Pancreas (tissue), 10 donors: ENCODE measurements around the gene WIPI1. TPM values are rescaled to one million over a fixed set of nuclear protein-coding genes. Genes with fewer than 3 reads are reported as not detected.

ENCODE experiments used
- ATAC-seq, 4 donors: fragments of 200-7000 bp; cut with Tn5 transposase; one replicate each; pipeline versions ENCODE4 v1.8.0 to v1.9.1; 2020; ENCODE audit warnings: mild to moderate bottlenecking in 4 of 4, moderate library complexity in 4 of 4
- DNase-seq, 6 donors: peaks; one replicate each; pipeline ENCODE4 v3.0.0-alpha.2; 2020
- FAIRE-seq: peaks from 2 replicates; lab custom pipeline; 2012; peaks lifted over from hg19 to GRCh38; lab: Jason Lieb, UNC
- H3K27ac ChIP-seq, 4 donors: fragments of 200-600 bp; sonication (generic); 1 replicate in 3 of 4; 2 replicates in 1 of 4; pipeline versions ENCODE4 v1.5.0 to v1.8.0; 2020
- H3K27me3 ChIP-seq, 4 donors: fragments of 200-600 bp; one replicate each; pipeline ENCODE4 v1.8.0; 2021
- H3K36me3 ChIP-seq, 3 donors: fragments of 200-600 bp; sonication (generic) in 1 of 3; one replicate each; pipeline versions ENCODE4 v1.5.0 to v1.8.0; 2020 to 2021
- H3K4me1 ChIP-seq, 3 donors: fragments of 200-600 bp; one replicate each; pipeline ENCODE4 v1.8.0; 2021
- H3K4me3 ChIP-seq, 4 donors: fragments of 200-600 bp; sonication (generic) in 2 of 4; one replicate each; pipeline versions ENCODE4 v1.5.0 to v1.8.0; 2020 to 2021
- H3K9me3 ChIP-seq, 4 donors: fragments of 200-600 bp; one replicate each; pipeline ENCODE4 v1.8.0; 2021
- WGBS, 2 donors: extraction: QIAGEN DNeasy Blood & Tissue Kit; methylation state at CpG; one replicate each; pipeline ENCODE4 v1.1.7; 2013; 5-methylcytosine and 5-hydroxymethylcytosine counted together
- intact Hi-C, 3 donors: fragments of 100-400 bp; cut with DNase I; formaldehyde crosslinking; loops; one replicate each; pipeline versions ENCODE4 v1.11.1 to v1.14.2; 2022
- polyA plus RNA-seq, 2 donors: library from polyadenylated mRNA; stranded (reverse); fragments of 200-250 nt; gene quantifications; one replicate each; pipeline ENCODE4 v1.2.3, GENCODE V29; 2013
- total RNA-seq, 6 donors: library from RNA; stranded (reverse); fragmentation: NEBNext Ultra II Directional in 4 of 6; extraction: Animal tissue kit (Norgen Biotek cat#: 25700) in 4 of 6; gene quantifications; one replicate each; pipeline versions ENCODE4 v1.2.1 to v1.2.4, GENCODE V29; 2021 to 2023
- TF ChIP-seq, protein P1 (sequence below), 4 donors: fragments of 200-600 bp; sonication (generic) in 3 of 4; IDR thresholded peaks; one replicate each; pipeline versions ENCODE4 v1.5.0 to v1.8.0; 2021; ENCODE audit warnings: antibody characterized with exemption in 4 of 4
- donor health status: healthy with polysubstance abuse.
- donor health status: DM: no; HTN: no; CAD: no; lungs with moderate emphysema.
- donor health status: DM: no; HTN: no; CAD: no.
- donor health status: control.
- donor health status: control.
- donor health status: Bipolar disorder and iron deficiency.
- donor health status: DM: yes; HTN: yes; CAD: no.
- donor health status: DM: no; HTN: no; CAD: no.
- donor health status: DM: no; HTN: no; CAD: no.
- donor health status: DM: yes; HTN: yes; CAD: no.

The WIPI1 gene
- total and polyA plus RNA-seq, 8 donors: 14.0 to 32.2 (median 25.4) TPM

DNA sequence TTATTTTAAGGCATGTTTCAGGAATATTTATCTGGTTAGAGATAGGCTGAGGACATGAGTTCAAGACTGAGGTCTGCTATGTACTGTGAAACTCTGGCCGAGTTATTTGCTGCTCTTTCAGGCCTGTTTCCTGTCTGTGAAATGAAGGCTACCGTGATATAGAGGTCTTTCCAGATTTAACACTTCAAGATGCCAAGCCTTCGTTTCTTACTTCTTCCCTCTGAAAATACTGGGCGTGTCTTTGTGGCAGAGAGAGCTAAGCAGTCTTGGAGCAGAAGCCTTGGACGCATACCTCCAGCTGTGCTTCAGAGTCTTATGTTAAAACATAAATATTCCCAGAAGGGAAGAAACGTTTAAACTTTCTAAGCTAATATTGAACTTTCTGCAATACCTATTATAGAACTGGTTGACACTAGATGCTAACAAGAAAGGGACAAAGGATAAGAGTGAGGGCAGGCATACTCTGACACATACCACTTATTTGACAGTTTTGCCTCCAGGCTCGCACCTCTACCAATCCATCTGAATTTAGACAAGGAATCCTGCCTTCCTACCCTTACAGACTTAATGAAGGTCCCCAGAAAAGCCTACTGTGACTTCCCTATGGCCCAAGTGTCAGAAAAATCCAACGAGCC lies 17.5 kb downstream of the WIPI1 start:
- WGBS, 2 donors: 74 to 76% methylated on average over 8 of the region's 8 CpGs
- no peak overlapping the region for H3K27ac ChIP-seq
- intact Hi-C loops: no loop called here
- no peaks in the 10 kb centered on the region for H3K9me3 ChIP-seq
- H3K4me1 ChIP-seq: peaks cover 0 to 13% (median 7%) of the 10 kb centered on the region in 3 donors
- peaks cover 0 to 11% (median 0%) of the 10 kb centered on the region in 3 donors for H3K36me3 ChIP-seq
- ATAC-seq (no peak), DNase-seq (no peak), FAIRE-seq (no peak)
- TF ChIP-seq, protein P1, sequence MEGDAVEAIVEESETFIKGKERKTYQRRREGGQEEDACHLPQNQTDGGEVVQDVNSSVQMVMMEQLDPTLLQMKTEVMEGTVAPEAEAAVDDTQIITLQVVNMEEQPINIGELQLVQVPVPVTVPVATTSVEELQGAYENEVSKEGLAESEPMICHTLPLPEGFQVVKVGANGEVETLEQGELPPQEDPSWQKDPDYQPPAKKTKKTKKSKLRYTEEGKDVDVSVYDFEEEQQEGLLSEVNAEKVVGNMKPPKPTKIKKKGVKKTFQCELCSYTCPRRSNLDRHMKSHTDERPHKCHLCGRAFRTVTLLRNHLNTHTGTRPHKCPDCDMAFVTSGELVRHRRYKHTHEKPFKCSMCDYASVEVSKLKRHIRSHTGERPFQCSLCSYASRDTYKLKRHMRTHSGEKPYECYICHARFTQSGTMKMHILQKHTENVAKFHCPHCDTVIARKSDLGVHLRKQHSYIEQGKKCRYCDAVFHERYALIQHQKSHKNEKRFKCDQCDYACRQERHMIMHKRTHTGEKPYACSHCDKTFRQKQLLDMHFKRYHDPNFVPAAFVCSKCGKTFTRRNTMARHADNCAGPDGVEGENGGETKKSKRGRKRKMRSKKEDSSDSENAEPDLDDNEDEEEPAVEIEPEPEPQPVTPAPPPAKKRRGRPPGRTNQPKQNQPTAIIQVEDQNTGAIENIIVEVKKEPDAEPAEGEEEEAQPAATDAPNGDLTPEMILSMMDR (IDR thresholded peaks at IDR 0.05): no peak
- H3K4me3 ChIP-seq: no peak overlapping the region
- H3K27me3 ChIP-seq: no peaks in the 10 kb centered on the region

DNA sequence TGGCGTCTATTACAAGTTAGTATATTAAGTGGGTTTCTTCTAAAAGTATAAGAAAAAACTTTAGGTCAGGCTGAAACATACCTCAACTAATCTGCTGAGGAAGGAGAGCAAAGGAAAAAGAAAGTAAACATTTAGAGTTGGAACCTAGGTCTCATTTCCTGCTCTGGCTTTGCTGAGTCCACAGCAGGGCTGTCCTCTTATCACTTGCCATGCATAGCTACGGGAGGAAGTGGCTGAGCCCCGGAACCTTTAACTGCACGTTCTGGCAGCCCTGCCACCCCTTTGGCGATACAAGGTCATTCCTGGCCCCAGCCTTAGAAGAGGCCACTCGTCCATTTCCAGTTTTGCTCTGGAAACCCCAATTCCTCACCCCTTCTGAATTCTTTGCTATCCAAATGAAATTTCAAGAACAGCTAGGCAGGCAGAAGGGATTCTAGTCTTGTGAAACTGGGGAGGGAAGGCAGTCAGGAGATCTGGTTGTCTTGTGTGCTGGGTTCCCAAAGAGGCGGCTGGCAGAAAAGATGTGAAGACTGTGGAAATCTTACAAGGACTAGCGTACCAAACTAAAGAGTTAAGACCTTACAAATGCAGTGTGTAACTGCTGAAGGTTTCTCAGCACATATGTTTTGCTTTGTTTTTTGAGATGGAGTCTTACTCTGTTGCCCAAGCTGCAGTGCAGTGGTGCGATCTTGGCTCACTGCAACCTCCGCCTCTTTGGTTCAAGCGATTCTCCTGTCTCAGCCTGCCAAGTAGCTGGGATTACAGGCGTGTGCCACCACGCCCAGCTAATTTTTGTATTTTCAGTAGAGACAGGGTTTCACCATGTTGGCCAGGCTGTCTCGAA lies 19.1 kb downstream of the WIPI1 start:
- peak overlapping the region; percentile 19 to 67 (median 52) for H3K27ac ChIP-seq
- H3K27me3 ChIP-seq: no peaks in the 10 kb centered on the region
- H3K4me1 ChIP-seq: peaks cover 0 to 13% (median 7%) of the 10 kb centered on the region in 3 donors
- no peaks in the 10 kb centered on the region for H3K9me3 ChIP-seq
- intact Hi-C loops: no loop called here
- TF ChIP-seq, protein P1 (IDR thresholded peaks at IDR 0.05): no peak
- H3K4me3 ChIP-seq: no peak overlapping the region
- peak; percentile 57 to 86 (median 81) for ATAC-seq
- FAIRE-seq: no peak
- DNase-seq: peak in 4 of 6 donors; percentile 26 to 42 (median 30)
- H3K36me3 ChIP-seq: peaks cover 1 to 21% (median 7%) of the 10 kb centered on the region in 3 donors
- WGBS, 2 donors: 60% methylated on average over 14 of the region's 14 CpGs

GRCh38 chr17:68435876-68436842 lies 21.1 kb downstream of the WIPI1 start:
- TF ChIP-seq, protein P1 (IDR thresholded peaks at IDR 0.05): peak; percentile 74 to 94 (median 90)
- H3K27me3 ChIP-seq: no peaks in the 10 kb centered on the region
- H3K4me1 ChIP-seq: peaks cover 0 to 13% (median 7%) of the 10 kb centered on the region in 3 donors
- intact Hi-C loops: no loop called here
- no peaks in the 10 kb centered on the region for H3K9me3 ChIP-seq
- H3K27ac ChIP-seq: no peak overlapping the region
- no peak overlapping the region for H3K4me3 ChIP-seq
- ATAC-seq (peak; percentile 77 to 83 (median 82)), DNase-seq (peak in 5 of 6 donors; percentile 52 to 78 (median 69)), FAIRE-seq (no peak)
- peaks cover 7 to 36% (median 8%) of the 10 kb centered on the region in 3 donors for H3K36me3 ChIP-seq
- 64 to 65% methylated on average over 20 of the region's 20 CpGs for WGBS, 2 donors

DNA sequence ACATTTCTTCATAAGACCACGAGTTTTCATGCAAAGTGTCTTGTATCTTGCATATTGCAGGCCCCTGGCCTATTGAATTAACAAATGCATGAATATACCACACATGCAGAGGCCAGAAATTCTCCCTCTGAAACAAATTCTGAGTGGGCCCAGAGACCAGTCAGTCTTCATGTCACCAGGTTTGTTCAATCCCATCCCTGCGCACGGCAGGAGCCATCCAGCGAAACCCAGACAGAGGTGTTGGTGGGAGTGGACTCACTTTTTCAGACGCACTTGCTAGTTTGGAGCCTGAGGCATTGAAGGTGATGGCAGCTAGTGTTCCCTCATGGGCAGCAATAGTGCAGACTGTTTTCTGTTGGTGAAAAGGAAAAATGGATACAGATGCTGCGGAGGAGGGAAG lies 21.9 kb downstream of the WIPI1 start:
- 94 to 97% methylated on average over 6 of the region's 6 CpGs for WGBS, 2 donors
- intact Hi-C loops: no loop called here
- peaks cover 0 to 13% (median 7%) of the 10 kb centered on the region in 3 donors for H3K4me1 ChIP-seq
- no peak for ATAC-seq
- TF ChIP-seq, protein P1 (IDR thresholded peaks at IDR 0.05): no peak
- DNase-seq: no peak
- no peak overlapping the region for H3K27ac ChIP-seq
- H3K36me3 ChIP-seq: peaks cover 7 to 44% (median 8%) of the 10 kb centered on the region in 3 donors
- no peaks in the 10 kb centered on the region for H3K9me3 ChIP-seq
- no peak for FAIRE-seq
- no peak overlapping the region for H3K4me3 ChIP-seq
- H3K27me3 ChIP-seq: no peaks in the 10 kb centered on the region
